GM19395 (cell line): ENCODE data around the gene PTGER4.
"Not testable (repeated sequence)": the region's sequence is repeated elsewhere in the genome, so short reads cannot be mapped to it uniquely, and the experiment has no call there.

Experiments used
- ATAC-seq: cut with Tn5 transposase; IDR thresholded peaks from one replicate; pipeline ENCODE4 v1.9.1; 2021; ENCODE audit warnings: mild to moderate bottlenecking, moderate library complexity; ENCODE audit not compliant: unreplicated experiment

PTGER4 gene

GRCh38 chr5:40679913-40680681, at the start of gene PTGER4:
Gene PTGER4, plus strand, starts transcription at chr5:40679915. Its CDS starts 1,079 bp downstream, at chr5:40680994.
- peak; percentile 46 for ATAC-seq

GRCh38 chr5:40630126-40630525, 49.6 kb upstream of the PTGER4 start:
- ATAC-seq = no peak

GRCh38 chr5:40631236-40631635, 48.5 kb upstream of the PTGER4 start:
- ATAC-seq = no peak

GRCh38 chr5:40634154-40634553, 45.6 kb upstream of the PTGER4 start:
- no peak for ATAC-seq

GRCh38 chr5:40634593-40634992, 45.1 kb upstream of the PTGER4 start:
- ATAC-seq = no peak

GRCh38 chr5:40639531-40639930, 40.2 kb upstream of the PTGER4 start:
- ATAC-seq = not testable (repeated sequence)

GRCh38 chr5:40646266-40646665, 33.4 kb upstream of the PTGER4 start:
- ATAC-seq = no peak

GRCh38 chr5:40648150-40648549, 31.6 kb upstream of the PTGER4 start:
- no peak for ATAC-seq

GRCh38 chr5:40649463-40650030, 30.2 kb upstream of the PTGER4 start:
- ATAC-seq = no peak

GRCh38 chr5:40651201-40651600, 28.5 kb upstream of the PTGER4 start:
- ATAC-seq = no peak

GRCh38 chr5:40652441-40653220, 27.1 kb upstream of the PTGER4 start:
- ATAC-seq = no peak

- ATAC-seq = no peak
Measured at GRCh38 chr5:40653221-40654022, 26.3 kb upstream of the PTGER4 start.

GRCh38 chr5:40654377-40654991, 25.2 kb upstream of the PTGER4 start:
- ATAC-seq = no peak

GRCh38 chr5:40655138-40655537, 24.6 kb upstream of the PTGER4 start:
- ATAC-seq = no peak

- not testable (repeated sequence) for ATAC-seq
Measured at GRCh38 chr5:40656091-40656490, 23.6 kb upstream of the PTGER4 start.

GRCh38 chr5:40656766-40657165, 22.9 kb upstream of the PTGER4 start:
- ATAC-seq = no peak

- no peak for ATAC-seq
Measured at GRCh38 chr5:40660751-40661150, 19.0 kb upstream of the PTGER4 start.

GRCh38 chr5:40665635-40666298, 13.9 kb upstream of the PTGER4 start:
- no peak for ATAC-seq

- no peak for ATAC-seq
Measured at GRCh38 chr5:40666657-40667056, 13.1 kb upstream of the PTGER4 start.

- ATAC-seq = no peak
Measured at GRCh38 chr5:40667161-40667663, 12.5 kb upstream of the PTGER4 start.
